Non-pigmented ciliary epithelial cell (primary cell): ENCODE data around the gene FTCDNL1.

Experiments used
- DNase-seq: peaks from one replicate; pipeline ENCODE4 v3.0.0-alpha.2; 2010; ENCODE audit warnings: low read depth

Gene FTCDNL1

GRCh38 chr2:199791326-199791725, 59.7 kb downstream of the FTCDNL1 start:
- no peak for DNase-seq

- DNase-seq = no peak
Measured at GRCh38 chr2:199784512-199784911, 66.5 kb downstream of the FTCDNL1 start.

GRCh38 chr2:199779589-199779988, 71.4 kb downstream of the FTCDNL1 start:
- DNase-seq = no peak

GRCh38 chr2:199778655-199779054, 72.3 kb downstream of the FTCDNL1 start:
- no peak for DNase-seq

GRCh38 chr2:199777916-199778315, 73.1 kb downstream of the FTCDNL1 start:
- no peak for DNase-seq

- DNase-seq = no peak
Measured at GRCh38 chr2:199777315-199777714, 73.7 kb downstream of the FTCDNL1 start.

GRCh38 chr2:199775267-199775666, 75.7 kb downstream of the FTCDNL1 start:
- DNase-seq = no peak

- no peak for DNase-seq
Measured at GRCh38 chr2:199772035-199772976, 78.7 kb downstream of the FTCDNL1 start.

- DNase-seq = no peak
Measured at GRCh38 chr2:199770716-199771115, 80.3 kb downstream of the FTCDNL1 start.

GRCh38 chr2:199765646-199766045, 85.3 kb downstream of the FTCDNL1 start:
- no peak for DNase-seq

- DNase-seq = no peak
Measured at GRCh38 chr2:199764273-199764800, 86.7 kb downstream of the FTCDNL1 start.

GRCh38 chr2:199762963-199763362, 88.0 kb downstream of the FTCDNL1 start:
- DNase-seq = no peak

- no peak for DNase-seq
Measured at GRCh38 chr2:199760574-199760973, 90.4 kb downstream of the FTCDNL1 start.

- DNase-seq = no peak
Measured at GRCh38 chr2:199757233-199757870, 93.6 kb downstream of the FTCDNL1 start.

- DNase-seq = no peak
Measured at GRCh38 chr2:199756743-199757142, 94.2 kb downstream of the FTCDNL1 start.

- DNase-seq = no peak
Measured at GRCh38 chr2:199756211-199756610, 94.8 kb downstream of the FTCDNL1 start.

GRCh38 chr2:199754766-199755165, 96.2 kb downstream of the FTCDNL1 start:
- no peak for DNase-seq

- no peak for DNase-seq
Measured at GRCh38 chr2:199751492-199752120, 99.4 kb downstream of the FTCDNL1 start.

- DNase-seq = no peak
Measured at GRCh38 chr2:199749571-199749970, 101.4 kb downstream of the FTCDNL1 start.

- no peak for DNase-seq
Measured at GRCh38 chr2:199744724-199745123, 106.3 kb downstream of the FTCDNL1 start.

- no peak for DNase-seq
Measured at GRCh38 chr2:199744260-199744659, 106.7 kb downstream of the FTCDNL1 start.

GRCh38 chr2:199743415-199744120, 107.4 kb downstream of the FTCDNL1 start:
- no peak for DNase-seq
